ENCODE results near the gene TRIP4. TPM values are rescaled to one million over a fixed set of nuclear protein-coding genes. Genes with fewer than 3 reads are reported as not detected.

The TRIP4 gene
- total and polyA plus RNA-seq, 9 of the 15 experiments (the other 6 are each of a cell fraction or from before 2014, with no cell fraction given): 7.6 to 23.3 (median 16.7) TPM

DNA sequence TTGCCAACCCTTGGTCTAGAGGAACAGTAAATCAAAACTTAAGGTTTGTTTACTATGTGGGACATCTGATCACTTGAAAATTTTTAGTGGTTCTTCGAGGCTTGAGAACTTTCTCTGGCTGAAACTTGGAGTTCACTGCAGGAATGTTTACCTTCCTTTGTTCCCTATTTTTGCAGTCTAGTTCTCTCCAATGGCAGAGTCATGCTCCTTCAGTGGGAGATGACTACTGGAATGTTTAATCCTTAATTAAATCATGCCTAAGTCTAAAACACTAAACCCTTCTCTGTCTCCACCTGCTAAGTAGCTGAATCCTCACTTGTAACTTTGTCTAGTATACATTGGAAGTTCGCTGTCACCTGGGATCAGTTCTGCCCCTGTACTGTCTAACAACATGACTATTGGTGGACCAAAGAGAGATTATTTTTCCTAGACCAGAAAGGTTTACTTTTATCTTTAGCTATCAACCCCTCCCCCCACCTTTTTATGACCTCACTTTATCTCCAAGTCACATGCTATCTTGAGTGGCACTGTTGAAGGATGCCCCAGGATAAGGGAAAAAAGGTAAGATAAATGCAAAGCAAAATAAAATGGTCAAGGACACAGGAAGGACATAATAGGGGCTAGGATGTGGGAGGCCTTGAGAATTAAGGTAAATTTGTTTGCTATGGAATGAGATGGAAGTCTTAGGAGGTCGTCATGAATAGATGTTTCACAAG is 71.6 kb downstream of the TRIP4 start (continued):
- peak; percentile 24; the same call in 1 of the 2 replicates for TF ChIP-seq CTBP1 (IDR thresholded peaks at IDR 0.05; ENCODE audit: borderline replicate concordance)
- TF ChIP-seq ESRRB (CRISPR knock-in tag; IDR thresholded peaks at IDR 0.05; ENCODE audit: borderline replicate concordance): no peak
- 0 out of 2 replicates have a peak, but pooled peaks have one; percentile 4 for TF ChIP-seq FOXP1 (CRISPR knock-in tag; IDR thresholded peaks at IDR 0.05)
- no peak for TF ChIP-seq ZSCAN29 (IDR thresholded peaks at IDR 0.05)
- TF ChIP-seq MTA1 (IDR thresholded peaks at IDR 0.05; ENCODE audit: borderline replicate concordance): peak; percentile 47; the same call in 1 of the 2 replicates

DNA sequence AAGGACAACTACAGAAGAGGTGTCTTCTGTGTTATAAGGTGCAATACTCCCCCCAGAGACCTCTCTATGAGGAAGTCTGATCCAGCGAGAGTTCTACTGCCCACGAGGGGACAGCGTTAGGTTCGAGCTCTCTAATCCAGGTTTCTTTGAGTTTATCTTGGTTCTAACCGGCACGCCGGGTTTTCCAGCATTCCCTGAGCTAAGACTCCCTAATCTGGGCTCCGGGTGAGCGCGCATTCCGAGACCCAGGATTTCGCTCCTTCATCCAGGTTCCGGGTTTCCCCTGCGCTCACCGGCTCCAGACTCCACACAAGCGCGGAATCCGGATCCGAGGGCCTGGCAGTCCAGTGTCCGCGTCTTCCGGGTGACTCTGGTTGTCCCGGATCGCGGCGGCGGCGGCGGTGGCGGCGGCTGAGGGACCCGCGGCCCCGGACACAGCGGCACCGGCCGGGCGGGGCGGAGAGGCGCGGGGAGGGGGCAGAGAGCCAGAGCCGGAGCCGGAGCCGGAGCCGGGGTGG is 72.6 kb downstream of the TRIP4 start, which contains the start of gene ZNF609:
Gene ZNF609 (plus strand): TSS at position 373 of the 518 bp plus-strand sequence. CDS start 38,842 bp downstream, outside the sequence.
- BruUV-seq (replicated peaks): no TSS peak
- peak; percentile 73 for ATAC-seq
- H3K27me3 ChIP-seq (ENCODE audit: control insufficient read depth in 2 of 2, insufficient read depth in 2 of 2, low read length in 2 of 2): no peaks in the 10 kb centered on the region
- no peaks in the 10 kb centered on the region for H3K9me3 ChIP-seq (replicated peaks; ENCODE audit: control insufficient read depth, insufficient read depth, low read depth, low read length)
- H3K9ac ChIP-seq (ENCODE audit: insufficient read depth in 1 of 2, low read depth in 2 of 2, low read length in 2 of 2): peak within 1 kb of the TSS; percentile 81 to 89
- POLR2A ChIA-PET: interaction anchor here (0.6 to 2.4 kb wide), 13 partner anchors 8 to 681 kb away, joined by 3 to 8 read pairs (median 4); partner anchors contain the start of genes CIAO2A and TRIP4
- CTCF ChIA-PET (ENCODE audit: low intra/inter-chr PET ratio): no interaction called here
- peaks cover 6 to 60% of the 10 kb centered on the region in 2 experiments; a peak in 4 of 5 replicates for H3K4me1 ChIP-seq (replicated peaks in 1 of 2; ENCODE audit: control insufficient read depth in 2 of 2, insufficient read depth in 2 of 2, low read length in 2 of 2)
- peaks cover 15% of the 10 kb centered on the region; the same call in 2 of the 3 replicates for H3K36me3 ChIP-seq (ENCODE audit: control insufficient read depth, insufficient read depth, low read length)
- H3K4me2 ChIP-seq (ENCODE audit: insufficient read depth, low read length): peak within 1 kb of the TSS; percentile 96
- in situ Hi-C loops (cut with MboI) (no loop called here), intact Hi-C loops (cut with micrococcal nuclease) (loop anchor here (2.0 kb wide), 3 partner anchors 21 to 73 kb away; partner anchors contain the start of gene TRIP4)
- FAIRE-seq: peak; percentile 68
- H4K20me1 ChIP-seq (replicated peaks; ENCODE audit: control insufficient read depth, insufficient read depth, low read length): peaks cover 10% of the 10 kb centered on the region; the same call in 1 of the 2 replicates
- peak within 1 kb of the TSS; percentile 88 for H3K27ac ChIP-seq (ENCODE audit: extremely low read depth, low read depth, low read length)
- no peaks in the 10 kb centered on the region for H3K9me1 ChIP-seq (ENCODE audit: control insufficient read depth, insufficient read depth, low read length)
- H3K4me3 ChIP-seq: peak within 1 kb of the TSS; percentile 55
- peaks cover 47% of the 10 kb centered on the region for H3K79me2 ChIP-seq (ENCODE audit: control insufficient read depth, insufficient read depth, low read length)
- under 1% methylated on average over 33 of the region's 45 CpGs for WGBS (ENCODE audit: insufficient coverage, low coverage, missing lambda C conversion rate)
- DNase-seq (ENCODE audit: extremely low read depth in 1 of 4, low spot score in 3 of 4): peak; percentile 95
- H2AFZ ChIP-seq (ENCODE audit: low read depth, low read length): peak within 1 kb of the TSS; percentile 93
- no peak for TF ChIP-seq GTF2E2 (tag; IDR thresholded peaks at IDR 0.05)
- peak; percentile 47 to 72; a peak in 3 of 4 replicates for TF ChIP-seq MNT (conservative IDR thresholded peaks at IDR 0.05)
- peak; percentile 82 for TF ChIP-seq RFX5 (IDR thresholded peaks at IDR 0.05; ENCODE audit: low read depth, low read length)
- no peak for TF ChIP-seq CBFB (CRISPR knock-in tag; IDR thresholded peaks at IDR 0.05)
- no peak for TF ChIP-seq ILF3 (IDR thresholded peaks at IDR 0.05; ENCODE audit: borderline replicate concordance)
- peak in 1 of 2 experiments; percentile 69 for TF ChIP-seq AFF1 (IDR thresholded peaks at IDR 0.05; ENCODE audit: low read depth in 1 of 2, partially characterized antibody in 2 of 2)
- TF ChIP-seq SP1 (CRISPR knock-in tag; IDR thresholded peaks at IDR 0.05): peak; percentile 91
- no peak for TF ChIP-seq ZNF77 (CRISPR knock-in tag; IDR thresholded peaks at IDR 0.05)
- no peak for TF ChIP-seq ZNF778 (CRISPR knock-in tag; IDR thresholded peaks at IDR 0.05)
- TF ChIP-seq PHB2 (IDR thresholded peaks at IDR 0.05; ENCODE audit: low read depth): no peak
- TF ChIP-seq KDM2B (CRISPR knock-in tag; IDR thresholded peaks at IDR 0.05): no peak

Measured in K562 (cell line).